ENCODE data around the gene WDPCP.
"Not testable (repeated sequence)": the region's sequence is repeated elsewhere in the genome, so short reads cannot be mapped to it uniquely, and the experiment has no call there.

The WDPCP gene

DNA sequence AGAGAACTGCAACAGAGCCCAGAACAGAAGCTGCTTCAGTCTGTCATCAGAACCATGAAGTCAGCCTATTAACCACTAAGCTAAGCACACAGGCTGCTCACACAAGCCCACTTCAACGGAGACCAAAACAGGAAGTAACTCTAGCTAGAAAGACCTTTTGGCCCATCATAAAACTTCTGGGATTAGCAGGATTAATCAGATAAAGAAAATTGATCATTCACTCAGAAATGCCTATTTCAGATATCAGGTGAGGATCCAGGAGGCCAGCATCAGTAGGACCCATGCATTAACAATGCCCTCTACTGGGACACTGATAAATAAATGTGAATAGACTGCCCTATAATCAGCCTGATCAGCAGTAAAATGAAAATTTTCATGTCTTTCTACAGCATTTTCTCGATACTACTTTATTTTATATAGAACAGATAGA lies 101.4 kb downstream of the WDPCP start:
- TF ChIP-seq ZFX (IDR thresholded peaks at IDR 0.05): no peak
- TF ChIP-seq, protein P1, sequence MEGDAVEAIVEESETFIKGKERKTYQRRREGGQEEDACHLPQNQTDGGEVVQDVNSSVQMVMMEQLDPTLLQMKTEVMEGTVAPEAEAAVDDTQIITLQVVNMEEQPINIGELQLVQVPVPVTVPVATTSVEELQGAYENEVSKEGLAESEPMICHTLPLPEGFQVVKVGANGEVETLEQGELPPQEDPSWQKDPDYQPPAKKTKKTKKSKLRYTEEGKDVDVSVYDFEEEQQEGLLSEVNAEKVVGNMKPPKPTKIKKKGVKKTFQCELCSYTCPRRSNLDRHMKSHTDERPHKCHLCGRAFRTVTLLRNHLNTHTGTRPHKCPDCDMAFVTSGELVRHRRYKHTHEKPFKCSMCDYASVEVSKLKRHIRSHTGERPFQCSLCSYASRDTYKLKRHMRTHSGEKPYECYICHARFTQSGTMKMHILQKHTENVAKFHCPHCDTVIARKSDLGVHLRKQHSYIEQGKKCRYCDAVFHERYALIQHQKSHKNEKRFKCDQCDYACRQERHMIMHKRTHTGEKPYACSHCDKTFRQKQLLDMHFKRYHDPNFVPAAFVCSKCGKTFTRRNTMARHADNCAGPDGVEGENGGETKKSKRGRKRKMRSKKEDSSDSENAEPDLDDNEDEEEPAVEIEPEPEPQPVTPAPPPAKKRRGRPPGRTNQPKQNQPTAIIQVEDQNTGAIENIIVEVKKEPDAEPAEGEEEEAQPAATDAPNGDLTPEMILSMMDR (conservative IDR thresholded peaks at IDR 0.05): peak; percentile 29
- no peak overlapping the region for H3K27ac ChIP-seq

DNA sequence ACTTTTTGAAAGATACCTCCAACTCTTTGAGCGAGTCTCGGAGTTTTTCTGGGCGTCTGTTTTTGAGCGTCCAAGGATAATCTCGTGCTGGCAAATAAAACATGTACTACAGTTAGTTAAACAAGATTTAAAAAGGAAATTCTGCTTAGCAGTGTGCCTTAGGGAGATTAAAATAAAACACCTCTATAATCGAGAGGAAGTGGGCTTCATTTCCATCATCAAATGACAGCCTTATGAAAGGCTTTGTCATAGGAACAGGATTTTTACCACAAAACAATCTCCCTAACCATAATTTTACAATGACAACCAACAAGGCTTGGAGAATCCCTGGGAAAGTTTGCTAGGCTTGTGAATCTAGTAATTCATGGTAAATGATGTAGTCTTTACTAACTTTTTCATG lies 103.4 kb downstream of the WDPCP start:
- H3K27ac ChIP-seq: no peak overlapping the region

DNA sequence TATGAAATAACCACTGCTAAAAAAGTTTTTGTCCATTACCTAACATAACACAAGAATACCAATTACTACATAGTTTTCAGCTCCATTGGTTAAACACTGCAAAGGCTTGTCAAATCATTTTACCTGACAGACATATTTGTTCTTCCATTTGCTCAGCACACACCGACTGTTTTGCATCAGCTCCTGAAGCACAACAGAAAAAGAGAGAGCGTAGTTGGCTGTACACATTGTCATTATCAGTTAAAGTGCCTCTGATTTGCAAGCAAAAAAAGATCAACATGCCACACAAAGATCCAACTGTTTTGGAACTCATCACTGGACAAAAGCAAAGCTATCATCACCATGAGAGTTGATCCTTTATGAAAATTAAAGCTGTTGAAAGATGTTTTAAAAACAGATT lies 103.8 kb downstream of the WDPCP start:
- no peak overlapping the region for H3K27ac ChIP-seq
- no peak for TF ChIP-seq ZFX (IDR thresholded peaks at IDR 0.05)
- TF ChIP-seq, protein P1 (conservative IDR thresholded peaks at IDR 0.05): no peak

More for the DNA sequence above, 103.4 kb downstream of the WDPCP start:
- TF ChIP-seq, protein P1 (conservative IDR thresholded peaks at IDR 0.05): no peak
- no peak for TF ChIP-seq ZFX (IDR thresholded peaks at IDR 0.05)

DNA sequence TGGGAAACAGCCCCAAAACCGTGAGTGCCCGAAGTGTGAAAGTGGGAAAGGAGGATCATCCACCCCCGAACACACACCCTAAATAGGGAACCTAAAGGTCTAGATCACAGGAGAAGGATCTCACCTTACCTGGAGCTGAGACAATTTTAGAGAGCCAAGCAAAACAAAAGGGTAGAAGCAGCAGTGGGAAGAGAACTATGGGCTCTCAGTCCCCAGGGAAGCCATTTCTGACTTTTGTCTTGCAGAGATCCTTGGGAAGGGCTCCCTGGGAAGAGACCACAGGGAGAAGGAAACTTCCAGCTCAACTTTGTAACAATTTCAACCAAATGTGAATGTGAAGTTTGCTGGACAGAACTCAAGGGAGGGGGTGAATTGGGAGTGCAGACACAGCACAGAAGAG lies 110.6 kb downstream of the WDPCP start:
- H3K27ac ChIP-seq: no peak overlapping the region
- TF ChIP-seq ZFX (IDR thresholded peaks at IDR 0.05): no peak

DNA sequence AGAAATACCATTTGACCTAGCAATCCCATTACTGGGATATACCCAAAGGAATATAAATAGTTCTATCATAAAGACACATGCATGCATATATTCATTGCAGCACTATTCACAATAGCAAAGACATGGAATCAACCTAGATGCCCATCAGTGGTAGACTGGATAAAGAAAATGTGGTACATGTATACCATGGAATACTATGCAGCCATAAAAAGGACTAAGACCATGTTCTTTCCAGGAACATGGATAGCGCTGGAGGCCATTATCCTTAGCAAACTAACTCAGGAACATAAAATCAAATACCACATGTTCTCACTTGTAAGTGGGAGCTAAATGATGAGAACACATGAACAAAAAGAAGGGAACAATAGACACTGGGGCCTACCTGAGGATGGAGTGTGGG lies 119.0 kb downstream of the WDPCP start:
- not testable (repeated sequence) for H3K27ac ChIP-seq

DNA sequence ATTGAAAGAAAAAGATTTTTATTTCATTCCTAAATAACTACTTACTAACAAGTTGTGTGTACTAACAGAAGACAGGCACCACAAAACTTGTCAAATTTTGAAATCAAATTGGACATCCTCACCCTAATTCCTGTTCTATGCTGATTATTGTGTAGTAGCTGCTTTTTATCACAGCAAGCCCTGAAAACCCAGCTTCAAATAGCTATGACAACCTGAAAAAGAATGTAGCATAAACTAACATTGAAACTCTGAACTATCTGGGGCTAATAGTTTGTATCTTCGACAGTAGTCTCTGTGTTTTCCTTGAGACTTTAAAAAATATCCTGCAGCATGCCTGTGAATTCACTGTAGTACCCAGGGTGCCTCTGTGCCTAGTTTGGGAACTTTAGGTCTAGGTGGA lies 122.6 kb downstream of the WDPCP start:
- TF ChIP-seq, protein P1 (conservative IDR thresholded peaks at IDR 0.05): no peak
- no peak for TF ChIP-seq ZFX (IDR thresholded peaks at IDR 0.05)
- H3K27ac ChIP-seq: no peak overlapping the region

DNA sequence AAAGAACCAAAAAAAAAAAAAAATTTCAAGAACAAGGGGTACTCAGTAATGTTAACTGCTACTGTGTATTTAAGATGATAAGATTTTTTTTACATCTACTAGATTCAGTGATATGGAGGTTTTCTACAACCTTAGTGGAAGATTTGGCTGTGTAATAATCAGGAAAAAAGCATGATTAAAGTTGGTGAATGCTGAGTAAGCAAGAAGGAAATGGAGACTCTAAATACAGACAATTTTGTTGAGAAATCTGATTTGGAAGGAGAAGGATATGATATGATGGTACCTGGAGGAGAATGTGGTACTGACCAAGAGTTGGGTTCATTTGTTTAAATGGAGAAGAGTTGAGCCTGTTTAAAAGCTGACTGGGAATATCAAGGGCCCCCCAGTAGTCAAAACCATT lies 125.1 kb downstream of the WDPCP start:
- H3K27ac ChIP-seq: no peak overlapping the region
- TF ChIP-seq ZFX (IDR thresholded peaks at IDR 0.05): no peak
- TF ChIP-seq, protein P1 (conservative IDR thresholded peaks at IDR 0.05): no peak

DNA sequence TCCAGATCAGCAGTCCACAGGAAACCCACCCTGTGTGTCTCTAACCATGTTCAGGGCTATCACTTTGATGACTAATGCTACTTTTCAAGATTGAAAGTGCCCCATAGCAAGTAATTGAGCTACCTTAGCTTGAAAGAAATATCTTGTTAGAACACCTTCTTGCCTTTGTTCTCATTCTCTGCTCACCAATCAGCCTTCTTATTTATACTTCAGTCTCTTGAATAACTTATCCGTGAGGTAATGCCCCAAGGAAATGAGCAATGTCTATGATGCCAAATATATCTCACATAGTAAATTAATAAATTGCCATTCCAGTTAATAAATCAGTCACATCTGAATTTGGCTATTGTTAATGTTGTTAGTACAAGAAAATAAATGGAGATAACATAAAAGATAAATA lies 141.6 kb downstream of the WDPCP start:
- no peak overlapping the region for H3K27ac ChIP-seq
- TF ChIP-seq, protein P1 (conservative IDR thresholded peaks at IDR 0.05): no peak
- TF ChIP-seq ZFX (IDR thresholded peaks at IDR 0.05): no peak
